COLO668 (cell line): ENCODE data around the gene WAPL.
"Not testable (repeated sequence)": the region's sequence is repeated elsewhere in the genome, so short reads cannot be mapped to it uniquely, and the experiment has no call there.

Source experiments
- DNase-seq: peaks from one replicate; lab custom pipeline; 2025; ENCODE audit not compliant: unreplicated experiment; lab: John Stamatoyannopoulos, UW

Gene WAPL, protein sequence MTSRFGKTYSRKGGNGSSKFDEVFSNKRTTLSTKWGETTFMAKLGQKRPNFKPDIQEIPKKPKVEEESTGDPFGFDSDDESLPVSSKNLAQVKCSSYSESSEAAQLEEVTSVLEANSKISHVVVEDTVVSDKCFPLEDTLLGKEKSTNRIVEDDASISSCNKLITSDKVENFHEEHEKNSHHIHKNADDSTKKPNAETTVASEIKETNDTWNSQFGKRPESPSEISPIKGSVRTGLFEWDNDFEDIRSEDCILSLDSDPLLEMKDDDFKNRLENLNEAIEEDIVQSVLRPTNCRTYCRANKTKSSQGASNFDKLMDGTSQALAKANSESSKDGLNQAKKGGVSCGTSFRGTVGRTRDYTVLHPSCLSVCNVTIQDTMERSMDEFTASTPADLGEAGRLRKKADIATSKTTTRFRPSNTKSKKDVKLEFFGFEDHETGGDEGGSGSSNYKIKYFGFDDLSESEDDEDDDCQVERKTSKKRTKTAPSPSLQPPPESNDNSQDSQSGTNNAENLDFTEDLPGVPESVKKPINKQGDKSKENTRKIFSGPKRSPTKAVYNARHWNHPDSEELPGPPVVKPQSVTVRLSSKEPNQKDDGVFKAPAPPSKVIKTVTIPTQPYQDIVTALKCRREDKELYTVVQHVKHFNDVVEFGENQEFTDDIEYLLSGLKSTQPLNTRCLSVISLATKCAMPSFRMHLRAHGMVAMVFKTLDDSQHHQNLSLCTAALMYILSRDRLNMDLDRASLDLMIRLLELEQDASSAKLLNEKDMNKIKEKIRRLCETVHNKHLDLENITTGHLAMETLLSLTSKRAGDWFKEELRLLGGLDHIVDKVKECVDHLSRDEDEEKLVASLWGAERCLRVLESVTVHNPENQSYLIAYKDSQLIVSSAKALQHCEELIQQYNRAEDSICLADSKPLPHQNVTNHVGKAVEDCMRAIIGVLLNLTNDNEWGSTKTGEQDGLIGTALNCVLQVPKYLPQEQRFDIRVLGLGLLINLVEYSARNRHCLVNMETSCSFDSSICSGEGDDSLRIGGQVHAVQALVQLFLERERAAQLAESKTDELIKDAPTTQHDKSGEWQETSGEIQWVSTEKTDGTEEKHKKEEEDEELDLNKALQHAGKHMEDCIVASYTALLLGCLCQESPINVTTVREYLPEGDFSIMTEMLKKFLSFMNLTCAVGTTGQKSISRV (N-terminal part only)

GRCh38 chr10:86521678-86522509 lies at the start of gene WAPL:
Gene WAPL (minus strand): TSS chr10:86521792. CDS start chr10:86518069, 3,723 bp downstream.
- DNase-seq, result peak; percentile 94

DNA sequence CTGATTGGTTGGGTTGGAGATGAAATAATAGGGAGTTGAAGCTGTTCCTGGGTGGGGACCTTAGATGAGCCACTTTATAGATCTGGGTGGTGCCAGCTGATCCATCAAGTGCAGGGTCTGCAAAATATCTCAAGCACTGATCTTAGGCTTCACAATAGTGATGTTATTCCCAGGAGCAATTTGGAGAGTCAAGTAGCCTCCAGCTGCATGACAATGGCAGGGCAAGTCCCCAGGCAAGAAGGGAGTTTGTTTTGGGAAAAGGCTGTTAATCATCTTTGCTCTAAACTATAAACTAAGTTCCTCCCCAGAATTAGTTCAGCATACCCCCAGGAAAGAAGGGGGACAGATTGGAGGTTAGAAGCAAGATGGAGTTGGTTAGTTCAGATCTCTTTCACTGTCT lies 47.7 kb upstream of the WAPL start:
- DNase-seq, result no peak

GRCh38 chr10:86566518-86566917 lies 44.9 kb upstream of the WAPL start:
- not testable (repeated sequence) for DNase-seq

- DNase-seq, result not testable (repeated sequence)
Measured at GRCh38 chr10:86563338-86563737, 41.7 kb upstream of the WAPL start.

- DNase-seq, result not testable (repeated sequence)
Measured at GRCh38 chr10:86558695-86559094, 37.1 kb upstream of the WAPL start.

GRCh38 chr10:86556933-86557649 lies 35.5 kb upstream of the WAPL start:
- peak; percentile 88 for DNase-seq

- peak; percentile 38 for DNase-seq
Measured at GRCh38 chr10:86556532-86556931, 34.9 kb upstream of the WAPL start.

DNA sequence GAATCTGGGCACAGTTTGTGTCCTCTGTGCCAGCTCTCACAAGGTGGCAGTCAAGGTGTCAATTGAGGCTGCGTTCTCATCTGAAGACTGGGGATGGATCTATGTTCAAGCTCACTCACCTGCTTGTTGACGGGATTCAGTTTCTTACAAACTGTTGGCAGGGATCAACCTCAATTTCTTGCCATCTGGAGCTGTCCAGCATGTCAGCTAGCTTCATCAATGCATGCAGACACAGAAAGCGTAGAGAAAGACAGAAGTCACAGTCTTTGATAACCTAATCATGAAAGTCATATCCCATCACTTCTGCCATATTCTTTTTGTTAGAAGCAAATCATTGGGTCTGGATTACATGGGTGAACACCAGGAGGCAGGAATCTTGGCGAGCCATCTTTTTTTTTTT lies 32.0 kb upstream of the WAPL start:
- no peak for DNase-seq

- DNase-seq, result no peak
Measured at GRCh38 chr10:86553213-86553612, 31.6 kb upstream of the WAPL start.

DNA sequence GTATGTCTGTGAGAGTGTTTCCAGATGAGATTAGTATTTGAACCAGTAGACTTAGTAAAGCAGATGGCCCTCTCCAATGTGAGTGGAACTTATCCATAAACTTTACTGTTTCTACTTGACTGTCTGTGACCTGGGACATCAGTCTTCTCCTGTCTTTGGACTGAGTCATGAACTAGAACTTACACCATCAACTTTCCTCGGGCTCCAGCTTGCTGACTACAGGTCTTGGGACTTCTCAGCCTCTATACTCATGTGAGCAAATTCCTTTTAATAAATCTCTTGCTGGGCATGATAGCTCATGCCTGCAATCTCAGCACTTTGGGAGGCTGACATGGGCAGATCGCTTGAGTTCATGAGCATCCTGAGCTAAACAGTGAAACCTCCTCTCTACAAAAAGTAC lies 25.7 kb upstream of the WAPL start:
- no peak for DNase-seq

DNA sequence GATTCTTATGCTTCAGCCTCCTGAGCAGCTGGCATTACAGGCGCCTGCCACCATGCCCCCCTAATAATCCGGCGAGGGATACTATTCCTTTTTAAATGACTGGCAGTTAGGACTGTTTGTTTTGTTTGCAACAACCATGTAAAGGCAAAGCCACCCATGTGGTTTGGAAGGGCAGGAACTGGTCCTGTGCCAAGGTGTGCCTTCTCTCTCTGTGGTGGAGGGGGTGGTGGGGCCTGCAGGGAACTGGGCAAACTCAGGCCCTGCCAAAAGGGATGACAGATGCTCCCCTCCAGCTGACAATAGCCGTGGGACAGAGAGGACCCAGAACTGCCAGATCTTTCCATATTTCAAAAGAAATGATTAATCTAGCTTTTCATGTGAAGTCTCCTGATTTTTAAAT lies 23.5 kb upstream of the WAPL start:
- peak; percentile 63 for DNase-seq

DNA sequence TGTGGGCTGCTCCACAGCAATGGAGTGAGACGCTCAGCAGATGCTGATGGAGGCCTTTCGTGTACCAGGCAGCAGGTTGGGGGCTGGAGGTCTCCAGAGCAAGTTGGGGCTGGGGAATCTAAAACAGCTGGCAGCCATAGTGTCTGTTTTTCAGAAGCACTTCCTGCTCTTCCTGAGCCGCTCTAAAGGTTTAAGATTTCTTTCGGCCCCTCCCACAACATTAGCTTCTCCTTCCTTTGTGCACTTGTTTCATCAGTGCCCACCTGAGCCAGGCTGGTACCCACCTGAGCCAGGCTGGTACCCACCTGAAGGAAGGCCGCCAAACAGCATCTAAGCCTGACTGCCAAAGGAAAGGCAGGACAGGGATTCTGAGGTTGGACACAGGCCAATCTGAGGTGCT lies 18.4 kb upstream of the WAPL start:
- DNase-seq, result no peak

- DNase-seq, result no peak
Measured at GRCh38 chr10:86538547-86538946, 17.0 kb upstream of the WAPL start.

DNA sequence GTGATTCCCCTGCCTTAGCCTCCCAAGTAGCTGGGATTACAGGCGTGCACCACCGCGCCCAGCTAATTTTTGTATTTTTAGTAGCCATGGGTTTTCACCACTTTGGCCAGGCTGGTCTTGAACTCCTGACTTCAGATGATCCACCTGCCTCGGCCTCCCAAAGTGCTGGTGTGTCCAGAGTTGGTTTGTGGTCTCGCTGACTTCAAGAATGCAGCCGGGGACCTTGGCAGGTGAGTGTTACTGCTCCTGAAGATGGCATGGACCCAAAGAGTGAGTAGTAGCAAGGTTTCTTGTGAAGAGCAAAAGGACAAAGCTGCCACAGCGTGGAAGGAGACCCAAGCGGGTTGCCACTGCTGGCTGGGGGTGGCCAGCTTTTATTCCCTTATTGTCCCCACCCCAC lies 16.4 kb upstream of the WAPL start:
- DNase-seq, result not testable (repeated sequence)

DNA sequence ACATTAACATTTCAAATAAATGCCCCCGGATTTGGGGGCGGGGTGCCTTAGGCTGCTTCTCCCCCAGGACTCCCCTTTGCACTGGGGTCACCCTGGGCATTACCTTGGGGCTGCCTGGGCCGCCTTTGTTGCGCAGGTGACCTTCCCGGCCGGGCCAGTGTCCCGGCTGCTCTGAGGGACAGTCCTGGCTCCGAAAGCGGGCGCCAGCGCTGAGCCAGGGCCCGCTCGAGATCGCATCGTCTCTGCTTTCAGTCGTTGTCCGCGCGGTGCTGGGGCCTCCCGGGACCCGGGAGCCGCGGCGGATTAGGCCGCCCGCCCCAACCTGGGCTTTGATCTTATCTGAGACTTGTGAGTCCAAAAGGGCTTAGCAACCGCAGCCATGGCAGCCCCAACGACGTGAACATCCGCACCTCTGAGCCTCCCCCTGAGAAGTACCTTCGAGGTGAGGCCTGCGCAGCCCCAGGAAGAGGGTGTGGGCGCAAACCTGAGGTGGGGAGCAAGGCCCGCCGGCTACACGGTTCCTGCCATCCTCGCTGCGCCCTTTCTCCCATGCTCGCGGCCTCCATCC lies 14.8 kb upstream of the WAPL start:
- no peak for DNase-seq

GRCh38 chr10:86535132-86535882 lies 13.7 kb upstream of the WAPL start:
- peak; percentile 53 for DNase-seq

GRCh38 chr10:86533328-86533727 lies 11.7 kb upstream of the WAPL start:
- no peak for DNase-seq

GRCh38 chr10:86528736-86529135 lies 7.1 kb upstream of the WAPL start:
- DNase-seq, result not testable (repeated sequence)

DNA sequence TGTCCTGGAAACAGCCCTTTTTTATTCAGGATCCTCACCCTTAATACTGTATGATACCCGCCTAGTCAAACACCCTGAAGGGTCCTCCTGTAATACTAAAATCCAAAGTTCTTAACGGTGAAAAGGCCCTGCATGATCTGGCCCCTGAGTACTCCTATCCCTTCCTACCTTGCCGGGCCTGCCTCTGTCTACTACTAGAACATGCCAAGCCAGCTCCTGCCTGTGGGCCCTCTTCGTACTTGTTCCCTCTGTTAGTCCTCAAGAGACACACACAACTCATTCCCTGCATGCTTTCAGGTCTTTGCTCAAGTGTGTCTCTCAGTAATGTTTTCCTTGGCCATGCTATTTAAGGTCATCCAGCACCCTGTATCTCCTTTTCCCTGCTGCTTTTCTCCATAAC lies 5.0 kb upstream of the WAPL start:
- no peak for DNase-seq
